HG03108 (cell line): ENCODE results near the gene MCAT.
"Not testable (repeated sequence)": the region's sequence is repeated elsewhere in the genome, so short reads cannot be mapped to it uniquely, and the experiment has no call there.

ENCODE experiments used
- ATAC-seq: cut with Tn5 transposase; IDR thresholded peaks from one replicate; pipeline ENCODE4 v1.9.1; 2021; ENCODE audit warnings: moderate library complexity; ENCODE audit not compliant: unreplicated experiment

The MCAT gene

GRCh38 chr22:43154887-43155536 is 11.8 kb upstream of the MCAT start:
- ATAC-seq: no peak

- no peak for ATAC-seq
Measured at GRCh38 chr22:43153899-43154298, 10.7 kb upstream of the MCAT start.

DNA sequence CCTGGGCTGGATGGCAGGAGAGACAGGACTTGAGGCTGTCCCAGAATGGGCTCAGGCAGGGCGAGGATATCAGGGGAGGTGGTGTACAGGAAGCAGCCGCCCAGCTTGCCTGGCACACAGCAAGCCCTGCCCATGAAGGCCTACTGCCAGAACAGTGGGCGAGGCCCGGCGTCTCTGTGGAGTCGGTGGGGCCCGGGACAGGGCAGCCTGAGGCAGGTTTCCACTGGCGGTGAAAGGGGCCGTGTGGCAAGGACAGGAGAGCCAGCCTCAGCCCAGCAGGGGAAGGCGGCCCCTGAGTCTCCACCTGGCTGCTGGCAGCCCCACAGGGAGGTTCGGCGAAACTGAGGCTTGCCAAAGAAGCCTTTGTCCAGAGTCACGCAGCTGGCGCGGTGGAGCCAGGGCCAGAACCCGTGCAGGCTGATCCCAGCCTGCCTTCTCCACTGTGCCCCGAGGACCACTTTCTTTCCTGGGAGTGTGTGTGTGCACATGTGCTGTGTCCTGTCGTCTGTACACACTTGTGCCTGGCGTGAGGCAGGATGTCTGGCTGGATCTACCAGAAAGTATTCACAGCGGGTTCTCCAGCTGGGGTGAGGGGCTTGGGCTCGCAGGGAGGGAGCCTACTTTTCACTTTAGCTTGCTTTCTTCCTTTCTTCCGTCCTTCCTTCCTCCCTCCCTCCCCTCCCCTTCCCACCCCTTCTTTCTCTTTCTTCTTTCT is 9.3 kb upstream of the MCAT start:
- no peak for ATAC-seq

DNA sequence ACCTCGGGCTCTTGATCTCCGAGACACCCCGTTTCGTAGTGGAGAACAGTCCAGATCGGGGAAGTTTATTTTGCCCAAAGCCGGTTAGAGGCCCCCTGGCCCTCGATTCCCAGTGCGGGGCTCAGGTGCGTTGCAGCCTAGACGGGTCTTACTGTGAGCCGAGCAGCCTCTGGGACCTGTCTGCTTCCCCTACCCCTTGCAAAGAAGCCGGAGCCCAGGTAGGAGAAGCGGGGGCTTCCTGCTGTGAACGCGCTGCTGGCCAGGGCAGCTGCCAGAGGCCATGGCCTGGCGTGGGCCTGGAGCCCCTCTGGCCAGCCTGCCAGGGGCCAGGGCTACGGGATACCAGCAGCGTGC is 8.8 kb upstream of the MCAT start:
- ATAC-seq: no peak

DNA sequence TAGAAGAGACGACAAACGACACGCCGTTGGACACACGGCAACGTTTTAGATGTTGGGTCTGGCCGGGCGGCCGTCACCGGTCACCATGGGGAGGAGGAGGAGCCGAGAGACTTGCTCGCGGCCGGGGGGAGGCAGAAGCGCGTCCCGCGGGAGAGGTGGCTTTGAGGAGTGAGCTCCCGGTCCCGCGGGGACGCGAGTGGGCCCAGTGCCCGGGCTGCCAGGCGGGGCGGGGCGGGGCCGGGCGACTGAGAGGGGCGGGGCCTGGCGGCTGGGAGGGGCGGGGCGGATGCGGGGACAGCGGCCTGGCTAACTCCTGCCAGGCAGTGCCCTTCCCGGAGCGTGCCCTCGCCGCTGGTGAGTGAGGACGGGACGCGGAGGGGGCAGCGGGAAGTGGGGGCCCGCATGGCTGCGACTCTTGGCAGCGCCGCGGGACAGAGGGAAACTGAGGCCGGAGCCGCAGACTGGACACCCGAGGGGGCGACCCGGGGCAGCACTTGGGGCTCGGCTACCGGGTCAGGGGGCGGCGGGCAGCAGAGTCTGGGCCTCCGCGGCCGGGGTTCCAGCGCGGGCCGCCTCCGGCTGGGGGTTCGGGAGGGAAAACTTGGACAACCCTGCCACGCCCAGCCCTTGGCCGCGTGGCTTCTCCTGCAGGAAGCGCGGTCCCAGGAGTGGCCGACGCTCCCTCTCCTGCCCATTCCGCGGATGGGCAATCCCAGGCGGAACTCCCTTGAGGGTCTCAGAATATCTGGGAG is 8.2 kb upstream of the MCAT start, which contains the start of gene TSPO:
Gene TSPO, plus strand, starts transcription at position 309 of the 752 bp plus-strand sequence. CDS start 7,680 bp downstream, outside the sequence.
- no peak for ATAC-seq

DNA sequence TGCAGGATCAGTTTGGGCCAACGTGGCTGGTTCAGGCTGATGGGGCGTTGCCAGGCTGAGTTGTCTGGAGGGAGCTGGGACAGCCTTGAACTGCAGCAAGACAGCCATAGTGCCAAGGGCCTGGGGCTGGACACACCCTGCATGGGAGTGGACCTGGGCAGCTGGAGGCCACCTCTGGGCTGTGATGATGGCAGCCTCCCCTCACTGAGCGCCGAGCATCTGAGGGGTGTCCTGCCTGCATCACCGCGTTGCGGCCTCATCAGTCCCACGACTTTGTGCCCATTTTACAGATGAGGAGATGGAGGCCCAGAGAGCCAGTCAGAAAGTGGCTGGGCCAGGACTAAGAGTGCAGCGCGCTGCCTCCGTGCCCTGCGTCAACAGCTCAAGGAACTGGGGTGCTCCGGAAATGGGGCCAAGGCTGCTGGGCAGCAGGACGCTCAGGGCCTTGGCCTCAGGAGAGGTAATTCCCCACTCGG is 7.6 kb upstream of the MCAT start:
- ATAC-seq: no peak

DNA sequence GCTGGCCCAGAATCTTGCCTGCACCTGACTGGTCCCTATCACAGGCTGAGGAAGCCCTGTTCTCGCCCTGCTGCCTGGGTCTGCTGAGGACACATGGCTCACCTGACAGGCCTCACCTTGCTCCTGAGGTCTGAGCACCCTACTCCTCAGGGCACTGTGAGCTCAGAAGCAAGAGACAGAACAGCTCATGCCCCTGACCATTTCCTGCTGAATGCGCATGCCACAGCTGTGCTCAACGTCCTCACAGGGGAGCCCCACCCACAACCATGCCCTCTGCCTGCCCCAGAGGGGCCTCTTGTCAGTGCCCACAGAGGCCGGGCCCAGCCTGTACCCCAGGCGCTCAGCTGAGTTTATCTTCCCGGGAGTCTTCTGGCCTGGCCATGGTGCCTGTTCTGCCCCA is 5.4 kb upstream of the MCAT start:
- ATAC-seq: no peak

DNA sequence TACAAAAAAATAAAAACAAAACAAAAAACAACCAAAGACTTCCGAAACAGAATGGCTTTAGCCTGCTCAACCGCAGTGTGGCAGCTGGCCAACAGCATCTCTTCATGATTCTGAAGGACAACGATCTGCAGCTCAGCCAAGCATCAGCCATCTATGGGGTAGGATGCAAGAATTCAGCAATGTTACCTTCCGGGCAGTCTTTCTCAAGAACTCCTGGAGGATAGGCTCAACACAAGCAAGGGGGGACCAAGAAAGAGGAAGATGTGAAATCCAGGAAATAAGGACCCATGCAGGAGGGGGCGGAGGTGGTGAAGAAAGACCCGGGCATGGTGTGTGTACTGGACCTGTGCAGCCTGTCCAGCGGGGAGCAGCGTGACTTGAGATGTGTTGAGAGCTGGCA is 4.6 kb upstream of the MCAT start:
- ATAC-seq: no peak

DNA sequence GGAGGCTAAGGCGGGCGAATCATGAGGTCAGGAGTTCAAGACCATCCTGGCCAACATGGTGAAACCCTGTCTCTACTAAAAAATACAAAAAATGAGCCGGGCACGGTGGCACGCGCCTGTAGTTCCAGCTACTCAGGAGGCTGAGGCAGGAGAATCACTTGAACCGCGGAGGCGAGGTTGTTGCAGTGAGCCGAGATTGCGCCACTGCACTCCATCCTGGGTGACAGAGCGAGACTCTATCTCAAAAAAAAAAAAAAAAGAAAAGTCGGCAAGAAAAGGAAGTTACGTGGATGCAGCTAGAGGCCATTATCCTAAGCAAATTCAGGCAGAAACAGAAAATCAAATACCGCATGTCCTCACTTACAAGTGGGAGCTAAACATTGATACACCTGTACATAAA is 3.1 kb upstream of the MCAT start:
- not testable (repeated sequence) for ATAC-seq

GRCh38 chr22:43145371-43145770 is 2.2 kb upstream of the MCAT start:
- ATAC-seq: not testable (repeated sequence)

DNA sequence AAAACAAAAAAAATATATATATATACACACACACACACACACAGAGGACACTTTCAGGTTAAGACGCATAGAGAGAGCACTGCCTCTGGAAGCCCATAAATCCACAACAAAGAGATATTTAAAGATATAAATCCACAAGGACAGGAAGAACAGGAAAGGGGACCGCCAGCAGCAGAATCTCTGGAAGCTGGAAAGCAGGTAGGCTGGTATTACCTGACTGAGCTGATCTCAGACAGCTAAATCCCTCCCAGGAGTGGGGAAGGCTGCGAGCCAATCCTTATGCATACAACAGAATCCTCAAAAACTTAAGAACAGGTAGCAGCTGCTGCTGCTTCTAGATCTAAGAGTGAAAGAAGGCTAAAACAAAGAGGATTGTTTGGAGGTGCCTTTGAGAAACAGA is 1.8 kb upstream of the MCAT start:
- no peak for ATAC-seq

DNA sequence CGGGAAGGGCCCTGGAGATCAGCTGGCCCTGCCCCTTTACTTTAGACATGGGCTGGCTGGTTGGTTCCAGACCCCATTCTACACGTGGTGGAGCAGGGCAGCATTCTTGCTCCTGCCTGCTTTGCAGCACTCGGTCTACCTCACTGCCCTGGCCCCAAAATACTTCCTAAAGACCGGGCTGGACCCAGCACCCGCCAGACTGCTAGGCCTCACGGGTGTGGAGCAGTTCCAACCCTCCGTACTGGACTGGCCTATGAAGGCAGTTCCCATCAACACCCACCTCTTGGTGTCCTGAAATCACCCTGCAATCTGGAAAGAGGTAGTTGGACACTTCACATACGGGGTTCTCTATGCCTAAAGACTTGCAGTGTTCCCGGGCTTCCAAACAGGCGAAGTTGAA is 6.4 kb downstream of the MCAT start:
- no peak for ATAC-seq

DNA sequence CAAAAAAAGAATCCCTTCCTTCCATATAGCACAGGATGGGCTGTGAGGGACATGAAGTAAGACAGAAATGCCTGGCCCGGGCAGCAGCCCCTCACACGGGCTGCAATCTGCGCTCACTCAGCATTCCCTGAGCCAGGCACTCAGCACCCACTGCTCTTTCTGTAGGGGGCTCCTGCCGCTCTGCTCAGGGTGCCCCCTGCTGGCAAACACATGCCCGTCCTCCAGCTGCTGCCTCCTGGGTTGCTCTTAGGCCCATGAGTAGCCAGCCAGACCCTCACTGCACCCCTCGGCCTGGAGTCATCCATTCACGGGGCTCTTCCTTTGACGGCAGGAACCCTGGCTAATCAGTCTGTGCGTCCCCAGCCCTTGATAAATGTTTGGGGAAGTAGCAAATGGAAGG is 6.9 kb downstream of the MCAT start:
- no peak for ATAC-seq

GRCh38 chr22:43135565-43135964 is 7.6 kb downstream of the MCAT start:
- no peak for ATAC-seq

GRCh38 chr22:43134553-43134952 is 8.6 kb downstream of the MCAT start:
- no peak for ATAC-seq

DNA sequence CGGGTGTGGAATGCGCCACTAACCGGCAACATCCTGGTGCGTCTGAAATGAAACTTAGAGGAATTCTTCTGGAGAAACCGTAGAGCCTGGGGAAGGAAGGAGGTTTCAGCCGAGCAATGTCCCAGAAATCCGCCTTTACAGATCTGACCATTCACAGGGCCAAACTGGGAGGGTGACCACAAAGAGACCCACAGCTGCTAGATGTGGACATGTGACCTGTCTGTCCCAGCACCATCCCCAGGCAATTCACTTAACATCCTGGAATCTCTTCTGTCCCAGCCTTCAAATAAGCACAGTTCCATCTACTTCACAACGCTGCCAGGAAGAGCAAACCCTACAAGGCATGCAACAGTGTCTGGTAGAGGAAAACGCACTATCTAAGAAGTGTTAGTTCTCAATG is 9.8 kb downstream of the MCAT start:
- ATAC-seq: no peak

DNA sequence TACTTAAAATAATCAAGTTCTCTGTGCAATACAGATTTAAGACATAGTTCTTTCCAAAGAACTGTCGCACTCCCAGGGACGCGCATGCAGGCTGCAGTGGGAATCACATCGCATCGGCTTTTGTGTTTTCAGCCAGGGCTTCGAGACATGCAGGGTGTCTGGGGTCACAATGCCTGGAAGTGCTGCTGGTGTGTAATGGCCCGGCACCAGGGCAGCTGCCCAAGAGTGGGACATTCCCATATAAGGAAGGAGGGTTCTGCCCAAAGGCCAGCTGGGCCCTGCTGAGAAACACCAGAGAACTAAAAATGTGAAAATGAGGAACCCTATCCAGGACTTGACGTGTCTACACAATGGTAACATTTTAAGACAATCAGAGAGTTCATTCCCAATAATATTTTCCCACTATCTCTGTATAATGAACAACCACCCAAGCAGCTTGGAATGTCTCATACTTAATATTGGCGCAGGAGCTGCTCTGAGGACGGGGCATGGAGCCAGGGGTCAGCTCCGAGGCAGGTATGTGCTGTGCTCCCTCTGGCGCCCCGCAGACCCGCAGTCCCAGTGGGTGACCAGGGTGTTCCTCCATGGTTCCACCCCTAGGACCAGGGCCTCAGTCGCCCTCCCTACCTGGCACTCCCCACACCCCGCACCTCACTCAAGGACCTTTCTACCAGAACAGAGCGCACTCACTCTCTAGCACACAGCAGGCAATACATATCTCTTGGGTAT is 11.3 kb downstream of the MCAT start:
- ATAC-seq: no peak

GRCh38 chr22:43129426-43130425 is 13.5 kb downstream of the MCAT start:
- ATAC-seq: no peak

DNA sequence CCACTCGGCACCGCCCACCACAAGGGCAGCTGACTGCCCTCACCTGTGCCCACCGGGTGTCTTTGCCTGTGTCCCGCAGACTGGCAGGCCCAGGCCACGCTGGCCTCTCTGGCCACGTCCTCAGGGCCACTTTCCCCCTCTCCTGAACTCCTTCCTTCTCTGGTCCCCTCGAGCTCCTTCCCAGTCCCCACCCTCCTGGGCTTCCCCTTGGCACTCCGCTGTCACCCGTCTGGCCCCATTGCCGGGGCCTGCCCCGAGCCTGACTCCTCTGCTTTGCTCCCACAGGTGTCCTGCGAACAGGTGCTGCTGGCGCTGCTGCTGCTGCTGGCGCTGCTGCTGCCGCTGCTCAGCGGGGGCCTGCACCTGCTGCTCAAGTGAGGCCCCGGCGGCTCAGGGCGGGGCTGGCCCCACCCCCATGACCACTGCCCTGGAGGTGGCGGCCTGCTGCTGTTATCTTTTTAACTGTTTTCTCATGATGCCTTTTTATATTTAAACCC is 14.2 kb downstream of the MCAT start:
- no peak for ATAC-seq

DNA sequence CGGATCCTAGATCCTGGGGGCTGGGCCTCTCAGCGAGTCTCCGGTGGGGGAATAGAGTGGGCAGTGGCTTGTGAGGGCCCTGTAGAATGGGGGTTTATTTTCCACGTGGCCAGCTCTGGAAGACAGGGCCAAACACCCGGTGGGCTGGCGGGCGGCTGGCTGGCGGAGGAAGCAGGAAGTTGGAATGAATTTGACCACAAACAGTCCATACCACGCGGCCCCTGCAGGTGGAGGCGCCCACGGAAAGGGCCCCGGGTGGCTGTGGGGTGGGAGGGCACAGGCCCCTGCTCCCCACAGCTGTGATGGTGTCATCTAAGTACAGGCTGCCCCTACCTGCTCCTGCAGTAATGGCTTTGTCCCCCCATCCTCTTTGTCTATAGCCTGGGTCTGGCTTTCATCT is 15.1 kb downstream of the MCAT start:
- ATAC-seq: no peak
